Muscle of back (tissue), 11 donors: ENCODE data around the gene CNGB1. TPM values are rescaled to one million over a fixed set of nuclear protein-coding genes. Genes with fewer than 3 reads are reported as not detected.
"Not testable (repeated sequence)": the region's sequence is repeated elsewhere in the genome, so short reads cannot be mapped to it uniquely, and the experiment has no call there.

ENCODE experiments used
- DNase-seq, 3 donors: peaks; one replicate each; pipeline versions ENCODE4 v3.0.0 to v3.0.0-alpha.2; 2013
- polyA plus RNA-seq, 10 donors: library from polyadenylated mRNA; unstranded; fragments of 120-200 nt; gene quantifications; one replicate each; pipeline ENCODE4 v1.2.1, GENCODE V29; 2013; ENCODE audit not compliant: insufficient read length in 10 of 10

Gene CNGB1
- polyA plus RNA-seq, 10 donors, result 0.04 to 0.29 (median 0.04) TPM; not detected in 7

DNA sequence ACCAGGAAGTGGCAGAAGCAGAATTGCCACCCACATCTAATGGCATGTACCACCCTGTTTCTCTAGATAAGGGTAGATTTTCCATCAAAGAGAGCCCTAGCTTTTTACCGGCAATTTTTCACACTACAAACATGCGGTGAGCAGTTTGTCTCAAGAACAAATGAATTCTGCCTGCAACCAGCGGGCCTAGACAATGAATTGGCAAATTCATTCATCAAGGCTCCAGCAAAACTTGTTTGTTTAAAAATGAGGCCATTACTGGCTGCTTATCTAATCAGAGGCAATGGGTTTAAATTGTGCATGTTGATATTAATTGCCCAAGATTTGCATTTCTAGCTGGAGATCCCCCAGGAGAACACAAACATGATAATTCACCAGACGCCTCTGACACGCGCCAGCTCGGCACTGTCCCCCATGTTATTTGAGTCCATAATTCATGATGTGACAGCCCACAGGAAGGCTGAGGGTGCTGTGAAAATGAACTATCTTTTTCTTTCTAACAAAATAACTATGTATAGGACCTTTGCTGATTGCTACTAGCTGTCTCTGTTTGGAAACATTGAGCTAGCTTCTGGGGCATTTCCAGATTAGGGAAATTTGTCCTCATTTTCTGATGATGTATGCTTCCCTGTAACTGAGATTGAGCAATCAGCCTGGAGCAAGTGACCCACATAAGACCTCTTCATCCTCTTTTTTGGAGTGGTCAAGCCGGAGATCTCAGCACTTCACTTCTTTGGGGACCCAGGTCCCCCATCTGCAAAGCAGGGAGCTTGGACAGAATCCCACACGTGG lies 80.8 kb downstream of the CNGB1 start:
- DNase-seq, result peak; percentile 22 to 31 (median 25)

GRCh38 chr16:57889522-57889921 lies 81.4 kb downstream of the CNGB1 start:
- no peak for DNase-seq

DNA sequence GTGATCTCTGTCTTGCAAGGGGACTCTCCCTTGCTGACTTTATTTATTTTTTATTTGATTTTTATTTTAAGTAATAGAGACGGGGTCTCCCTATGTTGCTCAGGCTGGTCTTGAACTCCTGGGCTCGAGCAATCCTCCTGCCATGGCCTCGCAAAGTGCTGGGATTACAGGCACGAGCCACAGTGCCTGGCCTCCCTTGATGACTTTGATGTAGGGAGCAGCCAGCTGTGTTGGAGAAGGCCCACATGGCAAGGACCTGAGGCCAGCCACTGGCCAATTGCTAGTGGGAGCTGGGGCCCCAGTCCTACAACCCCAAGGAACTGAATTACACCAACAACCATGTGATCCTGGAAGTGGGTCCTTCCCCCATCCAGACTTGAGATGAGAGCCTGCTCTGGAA lies 81.8 kb downstream of the CNGB1 start:
- no peak for DNase-seq

DNA sequence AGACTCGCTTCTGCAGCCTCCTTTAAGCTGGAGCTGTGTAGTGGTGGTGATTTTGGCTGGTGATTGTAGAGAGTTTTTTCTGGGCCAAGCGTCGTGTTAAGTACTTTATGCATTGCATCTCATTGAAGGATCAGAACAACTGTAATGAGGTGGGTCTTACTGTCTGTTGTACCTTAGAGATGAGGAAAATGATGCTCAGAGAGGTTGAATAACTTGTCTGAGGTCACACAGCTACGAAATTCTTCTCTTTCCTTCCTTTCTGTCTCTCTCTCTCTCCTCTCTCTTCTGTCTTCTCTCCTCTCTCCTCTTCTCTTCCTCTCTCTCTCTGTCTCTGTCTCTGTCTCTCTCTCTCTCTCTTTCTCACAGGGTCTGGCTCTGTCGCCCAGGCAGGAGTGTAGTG lies 82.8 kb downstream of the CNGB1 start:
- DNase-seq, result no peak

DNA sequence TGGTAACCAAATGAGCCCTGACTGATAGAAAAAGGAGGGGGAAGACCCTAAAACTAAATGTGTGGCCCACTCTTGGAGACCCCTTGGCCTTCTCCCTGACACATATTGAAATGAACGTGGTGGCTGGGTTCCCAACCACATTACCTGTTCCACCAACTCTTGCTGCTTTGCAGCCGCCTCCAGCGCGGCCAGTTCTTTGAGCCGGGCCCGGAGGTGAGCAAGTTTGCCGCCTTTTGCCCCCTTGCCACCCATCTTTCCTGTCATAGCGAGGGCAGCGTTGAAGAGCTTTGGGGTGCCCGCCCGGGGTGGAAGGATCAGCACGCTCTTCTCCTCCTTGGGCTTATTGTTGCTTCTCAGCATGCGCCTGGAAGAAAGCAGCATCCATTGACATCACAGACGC lies 83.2 kb downstream of the CNGB1 start:
- DNase-seq, result no peak

- DNase-seq, result no peak
Measured at GRCh38 chr16:57886427-57886826, 84.5 kb downstream of the CNGB1 start.

GRCh38 chr16:57884655-57885133 lies 86.2 kb downstream of the CNGB1 start:
- no peak for DNase-seq

DNA sequence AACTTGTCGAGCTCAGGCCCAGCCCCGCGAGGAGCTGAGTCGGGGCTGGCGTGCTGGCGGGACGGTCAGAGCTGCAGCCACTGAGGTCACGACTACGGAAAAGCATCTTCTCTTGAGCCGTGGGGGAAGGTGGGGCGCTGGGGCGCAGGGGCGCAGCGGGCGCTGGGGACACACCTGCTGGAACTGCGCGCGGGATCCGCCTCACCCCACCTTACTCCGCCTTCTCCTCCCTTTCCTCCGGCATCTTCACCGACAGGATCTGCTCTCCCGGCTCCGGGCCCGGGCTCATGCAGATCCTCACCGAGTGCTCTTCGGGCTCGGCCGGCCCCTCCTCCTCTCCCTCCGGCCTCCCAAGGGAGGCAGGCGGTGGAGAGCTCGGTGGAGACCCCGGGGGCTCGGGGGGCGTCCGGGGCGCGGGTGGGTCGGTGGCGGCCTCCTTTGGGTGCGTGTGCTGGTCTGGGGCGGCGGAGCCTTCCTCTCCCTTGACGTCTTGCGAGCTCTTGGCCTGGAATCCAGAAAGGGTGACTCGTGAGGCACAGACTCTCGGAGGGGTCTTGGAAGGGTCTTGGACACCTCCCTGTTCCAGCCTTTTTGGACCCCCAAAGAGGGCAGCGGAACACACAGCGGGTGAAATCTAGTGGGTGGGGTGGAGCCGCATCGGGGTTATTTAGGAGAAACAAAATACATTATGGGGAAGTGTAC lies 86.8 kb downstream of the CNGB1 start:
- no peak for DNase-seq

DNA sequence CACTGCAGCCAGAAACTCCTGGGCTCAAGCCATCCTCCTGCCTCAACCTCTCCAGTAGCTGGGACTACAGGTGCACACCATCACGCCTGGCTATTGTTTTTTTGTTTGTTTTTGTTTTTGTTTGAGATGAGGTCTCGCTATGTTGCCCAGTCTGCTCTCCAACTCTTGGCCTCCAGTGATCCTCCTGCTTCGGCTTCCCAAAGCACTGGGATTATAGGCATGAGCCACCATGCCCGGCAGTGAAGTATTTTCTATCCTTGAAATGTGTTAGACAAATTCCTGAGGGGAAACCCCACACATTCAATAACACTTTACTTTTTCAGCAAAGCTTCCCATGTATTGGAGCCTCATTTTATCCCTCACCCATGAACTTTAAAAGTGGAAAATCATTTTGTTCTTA lies 87.4 kb downstream of the CNGB1 start:
- no peak for DNase-seq

DNA sequence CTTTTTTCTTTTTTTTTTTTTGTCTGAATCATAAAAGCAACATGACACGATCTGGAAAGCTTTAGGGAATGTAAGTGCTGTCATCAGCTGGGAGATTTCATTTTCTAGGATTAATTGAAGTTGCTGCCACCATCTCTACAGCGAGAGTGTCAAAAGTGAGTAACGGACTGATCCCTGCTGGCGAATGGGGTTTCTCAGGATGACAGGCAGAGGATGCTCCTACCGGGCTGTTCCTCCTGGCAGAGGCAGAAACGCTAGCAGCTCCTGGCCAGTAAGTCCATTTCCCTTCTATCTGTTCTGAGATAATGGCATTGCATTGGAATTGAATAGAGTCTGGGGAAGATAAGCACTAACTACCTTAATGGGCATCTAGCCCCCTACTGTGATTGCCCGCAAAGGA lies 88.1 kb downstream of the CNGB1 start:
- DNase-seq, result peak in 1 of 3 donors; percentile 27

- DNase-seq, result no peak
Measured at GRCh38 chr16:57882206-57882605, 88.7 kb downstream of the CNGB1 start.

- DNase-seq, result no peak
Measured at GRCh38 chr16:57878586-57878985, 92.3 kb downstream of the CNGB1 start.

GRCh38 chr16:57876210-57876609 lies 94.7 kb downstream of the CNGB1 start:
- DNase-seq, result no peak

DNA sequence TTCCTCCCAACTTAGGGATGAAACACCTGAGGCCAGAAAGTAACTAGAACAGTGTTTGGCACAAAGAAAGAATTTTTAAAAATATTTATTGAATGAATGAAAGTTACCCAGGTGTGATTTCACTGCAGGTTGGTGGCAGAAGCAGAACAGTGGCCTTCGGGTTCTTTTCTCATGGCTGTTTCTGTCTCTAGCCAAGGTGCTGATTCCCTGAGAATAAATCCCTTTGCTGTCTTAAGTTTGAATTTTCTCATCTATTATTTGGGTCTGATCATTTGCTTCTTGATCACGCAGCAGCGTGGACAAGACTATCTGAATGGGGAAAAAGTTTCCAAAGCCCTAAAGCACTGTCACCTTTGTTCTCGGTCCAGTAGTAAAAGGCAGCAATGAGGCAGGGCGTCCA lies 95.6 kb downstream of the CNGB1 start:
- no peak for DNase-seq

- no peak for DNase-seq
Measured at GRCh38 chr16:57873218-57873617, 97.7 kb downstream of the CNGB1 start.

DNA sequence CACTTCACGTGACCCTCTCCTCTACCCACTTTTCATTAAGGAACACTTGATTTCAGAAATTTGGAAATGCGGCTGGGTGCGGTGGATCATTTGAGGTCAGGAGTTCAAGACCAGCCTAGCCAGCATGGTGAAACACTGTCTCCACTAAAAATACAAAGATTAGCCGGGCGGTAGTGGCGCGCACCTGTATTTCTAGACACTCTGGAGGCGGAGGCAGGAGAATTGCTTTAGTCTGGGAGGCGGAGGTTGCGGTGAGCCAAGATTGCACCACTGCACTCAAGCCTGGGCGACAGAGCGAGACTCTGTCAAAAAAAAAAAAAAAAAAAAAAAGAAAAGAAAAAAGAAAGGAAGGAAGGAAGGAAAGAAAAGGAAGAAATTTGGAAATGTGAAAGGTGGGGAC lies 98.2 kb downstream of the CNGB1 start:
- not testable (repeated sequence) for DNase-seq

- peak in 1 of 3 donors; percentile 41 for DNase-seq
Measured at GRCh38 chr16:57871456-57871855, 99.5 kb downstream of the CNGB1 start.

GRCh38 chr16:57870753-57871454 lies 100.0 kb downstream of the CNGB1 start:
- DNase-seq, result no peak

- no peak for DNase-seq
Measured at GRCh38 chr16:57868913-57869520, 101.9 kb downstream of the CNGB1 start.

DNA sequence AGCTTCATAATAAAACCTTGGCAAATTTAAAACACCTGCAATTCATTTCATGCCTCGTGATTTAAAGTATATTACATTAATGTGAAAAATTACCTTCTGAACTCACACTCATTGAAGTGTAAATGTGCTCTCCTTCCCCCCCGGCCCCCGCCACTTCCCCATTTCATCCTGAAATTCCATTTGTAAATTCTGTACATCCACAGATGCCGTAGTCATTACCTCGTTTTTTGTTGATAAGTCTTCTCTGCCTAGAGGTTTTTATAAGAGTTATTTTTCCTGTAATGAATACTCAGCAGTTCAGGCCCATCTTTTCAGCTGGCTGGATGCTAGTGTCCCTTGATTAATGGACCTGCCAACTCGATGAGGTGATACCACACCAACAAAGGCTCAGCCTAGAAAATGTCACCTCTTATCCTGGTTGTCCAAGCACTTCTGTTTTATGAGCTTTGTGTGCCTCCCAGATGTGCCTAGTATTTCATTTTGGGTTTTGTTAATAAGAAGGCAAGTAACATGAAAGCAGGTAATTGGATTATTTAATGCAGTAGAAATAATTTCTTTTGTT lies 103.8 kb downstream of the CNGB1 start:
- DNase-seq, result no peak

DNA sequence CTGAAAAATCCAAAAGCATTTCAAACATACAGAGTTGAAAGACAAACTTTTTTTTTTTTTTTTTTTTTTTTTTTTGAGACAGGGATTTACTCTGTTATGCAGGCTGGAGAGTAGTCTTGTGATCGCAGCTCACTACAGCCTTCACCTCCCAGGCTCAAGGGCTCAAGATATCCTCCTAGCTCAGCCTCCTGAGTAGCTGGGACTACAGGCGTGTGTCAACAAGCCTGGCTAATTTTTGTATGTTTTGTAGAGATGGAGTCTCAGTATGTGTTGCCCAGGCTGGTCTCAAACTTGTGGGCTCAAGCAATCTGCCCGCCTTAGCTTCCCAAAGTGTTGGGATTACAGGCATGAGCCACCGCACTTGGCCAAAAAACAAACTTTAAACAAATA lies 104.4 kb downstream of the CNGB1 start:
- DNase-seq, result no peak
